ENCODE results near the gene TMCC2. TPM values are rescaled to one million over a fixed set of nuclear protein-coding genes. Genes with fewer than 3 reads are reported as not detected.

Gene TMCC2
- total and polyA plus RNA-seq, 3 donors from 2014 or later = 8.5 to 14.7 (median 12.1) TPM

DNA sequence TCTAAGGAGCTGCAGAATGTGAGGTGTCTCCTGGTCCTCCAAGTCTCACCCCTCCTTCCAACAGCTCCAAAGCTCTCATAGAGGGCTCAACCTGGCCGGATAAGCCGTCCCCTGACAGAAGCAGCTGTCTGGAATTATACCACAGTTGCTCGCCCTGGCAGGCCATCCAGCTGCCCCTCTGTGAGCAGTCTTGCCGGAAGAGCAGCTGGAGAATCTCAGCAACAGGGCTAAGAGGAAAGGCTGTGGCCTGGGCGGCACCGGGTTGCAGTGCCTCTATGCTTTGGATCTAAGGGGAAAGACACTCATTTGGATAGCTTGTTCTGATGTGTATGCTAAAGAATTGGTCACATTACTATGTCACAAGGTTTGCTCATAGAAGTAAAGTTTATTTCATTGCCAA, 12.4 kb downstream of the TMCC2 start:
- intact Hi-C loops (cut with DNase I; ENCODE audit: low total_unique reads) = no loop called here
- TF ChIP-seq POLR2A (IDR thresholded peaks at IDR 0.05) = no peak
- TF ChIP-seq, protein P1, sequence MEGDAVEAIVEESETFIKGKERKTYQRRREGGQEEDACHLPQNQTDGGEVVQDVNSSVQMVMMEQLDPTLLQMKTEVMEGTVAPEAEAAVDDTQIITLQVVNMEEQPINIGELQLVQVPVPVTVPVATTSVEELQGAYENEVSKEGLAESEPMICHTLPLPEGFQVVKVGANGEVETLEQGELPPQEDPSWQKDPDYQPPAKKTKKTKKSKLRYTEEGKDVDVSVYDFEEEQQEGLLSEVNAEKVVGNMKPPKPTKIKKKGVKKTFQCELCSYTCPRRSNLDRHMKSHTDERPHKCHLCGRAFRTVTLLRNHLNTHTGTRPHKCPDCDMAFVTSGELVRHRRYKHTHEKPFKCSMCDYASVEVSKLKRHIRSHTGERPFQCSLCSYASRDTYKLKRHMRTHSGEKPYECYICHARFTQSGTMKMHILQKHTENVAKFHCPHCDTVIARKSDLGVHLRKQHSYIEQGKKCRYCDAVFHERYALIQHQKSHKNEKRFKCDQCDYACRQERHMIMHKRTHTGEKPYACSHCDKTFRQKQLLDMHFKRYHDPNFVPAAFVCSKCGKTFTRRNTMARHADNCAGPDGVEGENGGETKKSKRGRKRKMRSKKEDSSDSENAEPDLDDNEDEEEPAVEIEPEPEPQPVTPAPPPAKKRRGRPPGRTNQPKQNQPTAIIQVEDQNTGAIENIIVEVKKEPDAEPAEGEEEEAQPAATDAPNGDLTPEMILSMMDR (IDR thresholded peaks at IDR 0.05) = no peak
- H3K9me3 ChIP-seq = no peaks in the 10 kb centered on the region
- H3K27me3 ChIP-seq = no peaks in the 10 kb centered on the region
- H3K36me3 ChIP-seq (ENCODE audit: low read depth, missing control alignments) = no peaks in the 10 kb centered on the region
- no peak overlapping the region for H3K4me3 ChIP-seq
- peaks cover 5% of the 10 kb centered on the region for H3K4me1 ChIP-seq
- no peak overlapping the region for H3K27ac ChIP-seq
- 94 to 100% methylated on average over 4 to 6 of the region's 6 CpGs for WGBS, 2 donors
- no peak for DNase-seq

DNA sequence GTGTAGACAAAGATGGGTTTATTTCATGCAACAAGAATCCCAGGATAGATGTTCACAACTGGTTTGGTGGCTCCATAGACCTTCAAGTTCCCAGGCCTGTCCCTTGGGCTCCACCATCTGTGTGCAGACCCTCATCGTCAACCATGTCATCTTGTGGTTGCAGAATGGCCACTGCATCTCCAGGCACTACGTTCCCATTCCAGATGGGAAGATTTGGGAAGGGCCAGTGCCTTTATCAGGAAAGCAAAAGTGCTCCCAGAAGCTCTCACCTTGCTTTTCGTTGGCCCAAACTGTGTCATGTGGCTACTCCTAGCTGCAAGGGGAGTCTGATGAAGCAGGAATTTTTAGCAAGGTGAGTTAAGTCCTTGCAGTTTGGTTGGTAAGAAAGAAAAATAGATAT, 12.8 kb downstream of the TMCC2 start:
- intact Hi-C loops (cut with DNase I; ENCODE audit: low total_unique reads) = no loop called here
- Histone ChIP-seq H3K4me3 (no peak overlapping the region), H3K27ac (no peak overlapping the region), H3K36me3 (ENCODE audit: low read depth, missing control alignments) (no peaks in the 10 kb centered on the region), H3K27me3 (no peaks in the 10 kb centered on the region), H3K4me1 (peaks cover under 1% of the 10 kb centered on the region), H3K9me3 (no peaks in the 10 kb centered on the region)
- TF ChIP-seq, protein P1 (IDR thresholded peaks at IDR 0.05) = no peak
- TF ChIP-seq POLR2A (IDR thresholded peaks at IDR 0.05) = no peak
- WGBS, 2 donors = 90 to 91% methylated on average over 3 of the region's 3 CpGs
- no peak for DNase-seq

DNA sequence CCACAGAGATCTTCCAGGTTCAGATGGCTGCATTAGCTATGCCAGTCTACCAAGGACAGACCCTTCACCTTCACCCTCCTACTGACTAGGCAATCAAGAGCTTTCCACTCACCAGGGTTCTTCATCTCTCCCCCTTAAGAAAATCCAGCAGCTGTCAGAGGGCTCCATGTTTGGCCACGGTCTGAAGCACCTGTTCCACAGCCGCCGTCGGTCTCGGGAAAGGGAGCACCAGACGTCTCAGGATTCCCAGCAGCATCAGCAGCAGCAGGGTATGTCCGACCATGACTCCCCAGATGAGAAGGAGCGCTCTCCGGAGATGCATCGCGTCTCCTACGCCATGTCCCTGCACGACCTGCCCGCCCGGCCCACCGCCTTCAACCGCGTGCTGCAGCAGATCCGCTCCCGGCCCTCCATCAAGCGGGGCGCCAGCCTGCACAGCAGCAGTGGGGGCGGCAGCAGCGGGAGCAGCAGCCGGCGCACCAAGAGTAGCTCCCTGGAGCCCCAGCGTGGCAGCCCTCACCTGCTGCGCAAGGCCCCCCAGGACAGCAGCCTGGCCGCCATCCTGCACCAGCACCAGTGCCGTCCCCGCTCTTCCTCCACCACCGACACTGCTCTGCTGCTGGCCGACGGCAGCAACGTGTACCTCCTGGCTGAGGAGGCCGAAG, 13.8 kb downstream of the TMCC2 start:
- Histone ChIP-seq H3K27me3 (no peaks in the 10 kb centered on the region), H3K9me3 (no peaks in the 10 kb centered on the region), H3K4me3 (no peak overlapping the region), H3K27ac (no peak overlapping the region), H3K36me3 (ENCODE audit: low read depth, missing control alignments) (no peaks in the 10 kb centered on the region), H3K4me1 (no peaks in the 10 kb centered on the region)
- no peak for DNase-seq
- intact Hi-C loops (cut with DNase I; ENCODE audit: low total_unique reads) = no loop called here
- 98% methylated on average over 10 to 35 of the region's 36 CpGs for WGBS, 2 donors
- TF ChIP-seq POLR2A (IDR thresholded peaks at IDR 0.05) = no peak
- TF ChIP-seq, protein P1 (IDR thresholded peaks at IDR 0.05) = no peak

DNA sequence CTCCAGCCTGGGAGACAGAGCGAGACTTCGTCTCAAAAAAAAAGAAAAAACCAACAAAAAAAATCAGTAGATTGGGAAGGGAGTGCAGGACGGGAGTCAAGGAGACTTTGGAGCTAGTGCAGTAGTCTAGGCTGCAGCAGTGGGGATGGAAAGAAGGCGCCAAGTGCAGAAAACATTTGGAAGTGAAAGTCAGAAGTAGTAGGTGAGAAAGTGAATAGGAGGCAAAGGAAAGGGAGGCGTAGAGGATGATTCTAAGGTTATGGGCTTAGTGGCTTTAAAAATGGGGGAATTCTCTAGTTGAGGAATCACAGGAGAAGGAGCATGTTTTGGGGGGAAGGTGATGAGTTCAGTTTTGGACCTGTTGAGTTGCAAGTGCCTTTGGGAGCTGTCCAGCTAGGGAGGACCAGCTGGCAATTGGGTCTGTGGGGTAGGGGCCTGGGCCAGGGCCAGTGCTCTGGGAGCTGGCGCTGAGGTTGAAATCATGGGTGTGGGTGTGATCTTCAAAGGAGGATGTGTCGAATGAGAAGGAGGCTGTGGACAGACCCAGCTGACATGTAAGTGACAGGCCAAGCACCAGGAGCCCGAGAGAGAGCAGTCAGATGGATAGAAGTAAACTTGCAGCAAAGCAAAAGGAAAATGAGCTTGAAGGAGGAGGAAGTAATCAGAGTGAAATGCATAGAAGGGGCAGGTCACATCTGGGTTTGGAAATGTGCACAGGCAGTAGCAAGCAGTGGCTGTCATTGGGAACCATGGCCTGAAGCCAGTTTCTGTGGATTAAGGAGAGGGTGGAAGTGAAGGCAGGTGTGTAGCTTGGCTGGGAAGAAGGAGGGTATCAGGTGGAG, 15.8 kb downstream of the TMCC2 start:
- WGBS, 2 donors = 84 to 95% methylated on average over 8 of the region's 8 CpGs
- no peak overlapping the region for H3K27ac ChIP-seq
- no peaks in the 10 kb centered on the region for H3K27me3 ChIP-seq
- no peak overlapping the region for H3K4me3 ChIP-seq
- no peaks in the 10 kb centered on the region for H3K36me3 ChIP-seq (ENCODE audit: low read depth, missing control alignments)
- no peak for DNase-seq
- intact Hi-C loops (cut with DNase I; ENCODE audit: low total_unique reads) = no loop called here
- no peaks in the 10 kb centered on the region for H3K9me3 ChIP-seq
- H3K4me1 ChIP-seq = peaks cover 17% of the 10 kb centered on the region
- TF ChIP-seq, protein P1 (IDR thresholded peaks at IDR 0.05) = no peak
- no peak for TF ChIP-seq POLR2A (IDR thresholded peaks at IDR 0.05)

All from testis (tissue), 3 donors.